ENCODE results near the gene CCDC73. TPM values are rescaled to one million over a fixed set of nuclear protein-coding genes. Genes with fewer than 3 reads are reported as not detected.

Gene CCDC73
- total RNA-seq, 1 donor from 2014 or later = not detected

GRCh38 chr11:32561835-32562234 is 232.6 kb downstream of the CCDC73 start:
- Mint-ChIP-seq H3K4me3 (ENCODE audit: unreplicated experiment) (no peak overlapping the region), H3K27me3 (ENCODE audit: unreplicated experiment) (no peaks in the 10 kb centered on the region), H3K36me3 (ENCODE audit: unreplicated experiment) (no peaks in the 10 kb centered on the region), H3K4me1 (ENCODE audit: low read depth, unreplicated experiment) (no peaks in the 10 kb centered on the region), H3K27ac (ENCODE audit: unreplicated experiment) (no peak overlapping the region), H3K9me3 (ENCODE audit: unreplicated experiment) (no peaks in the 10 kb centered on the region)
- TF ChIP-seq, protein P1, sequence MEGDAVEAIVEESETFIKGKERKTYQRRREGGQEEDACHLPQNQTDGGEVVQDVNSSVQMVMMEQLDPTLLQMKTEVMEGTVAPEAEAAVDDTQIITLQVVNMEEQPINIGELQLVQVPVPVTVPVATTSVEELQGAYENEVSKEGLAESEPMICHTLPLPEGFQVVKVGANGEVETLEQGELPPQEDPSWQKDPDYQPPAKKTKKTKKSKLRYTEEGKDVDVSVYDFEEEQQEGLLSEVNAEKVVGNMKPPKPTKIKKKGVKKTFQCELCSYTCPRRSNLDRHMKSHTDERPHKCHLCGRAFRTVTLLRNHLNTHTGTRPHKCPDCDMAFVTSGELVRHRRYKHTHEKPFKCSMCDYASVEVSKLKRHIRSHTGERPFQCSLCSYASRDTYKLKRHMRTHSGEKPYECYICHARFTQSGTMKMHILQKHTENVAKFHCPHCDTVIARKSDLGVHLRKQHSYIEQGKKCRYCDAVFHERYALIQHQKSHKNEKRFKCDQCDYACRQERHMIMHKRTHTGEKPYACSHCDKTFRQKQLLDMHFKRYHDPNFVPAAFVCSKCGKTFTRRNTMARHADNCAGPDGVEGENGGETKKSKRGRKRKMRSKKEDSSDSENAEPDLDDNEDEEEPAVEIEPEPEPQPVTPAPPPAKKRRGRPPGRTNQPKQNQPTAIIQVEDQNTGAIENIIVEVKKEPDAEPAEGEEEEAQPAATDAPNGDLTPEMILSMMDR (IDR thresholded peaks at IDR 0.05; ENCODE audit: partially characterized antibody, unreplicated experiment) = no peak
- no peak for DNase-seq

DNA sequence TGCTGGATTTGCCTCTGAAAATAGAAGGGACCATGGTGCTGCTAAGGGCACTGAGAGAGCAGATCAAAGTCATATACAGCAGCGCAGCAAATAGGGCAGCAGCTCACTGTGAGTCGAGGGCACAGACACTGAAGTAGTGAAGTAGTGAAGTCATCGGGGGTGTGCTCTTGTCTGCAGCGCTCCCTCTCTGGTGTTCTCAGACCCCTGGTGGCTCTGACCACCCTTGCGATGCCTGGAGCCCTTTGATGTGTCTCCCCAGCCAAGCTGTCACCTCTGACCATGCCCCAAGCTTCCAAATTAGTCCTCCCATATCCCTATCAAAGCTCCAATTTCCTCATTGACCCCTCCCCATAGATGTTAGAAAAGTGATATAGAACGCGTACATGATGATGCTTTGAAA is 238.6 kb downstream of the CCDC73 start:
- Mint-ChIP-seq H3K27me3 (ENCODE audit: unreplicated experiment) (no peaks in the 10 kb centered on the region), H3K36me3 (ENCODE audit: unreplicated experiment) (no peaks in the 10 kb centered on the region), H3K27ac (ENCODE audit: unreplicated experiment) (no peak overlapping the region), H3K9me3 (ENCODE audit: unreplicated experiment) (peaks cover 2% of the 10 kb centered on the region), H3K4me3 (ENCODE audit: unreplicated experiment) (no peak overlapping the region), H3K4me1 (ENCODE audit: low read depth, unreplicated experiment) (no peaks in the 10 kb centered on the region)
- DNase-seq = no peak
- TF ChIP-seq, protein P1 (IDR thresholded peaks at IDR 0.05; ENCODE audit: partially characterized antibody, unreplicated experiment) = no peak

DNA sequence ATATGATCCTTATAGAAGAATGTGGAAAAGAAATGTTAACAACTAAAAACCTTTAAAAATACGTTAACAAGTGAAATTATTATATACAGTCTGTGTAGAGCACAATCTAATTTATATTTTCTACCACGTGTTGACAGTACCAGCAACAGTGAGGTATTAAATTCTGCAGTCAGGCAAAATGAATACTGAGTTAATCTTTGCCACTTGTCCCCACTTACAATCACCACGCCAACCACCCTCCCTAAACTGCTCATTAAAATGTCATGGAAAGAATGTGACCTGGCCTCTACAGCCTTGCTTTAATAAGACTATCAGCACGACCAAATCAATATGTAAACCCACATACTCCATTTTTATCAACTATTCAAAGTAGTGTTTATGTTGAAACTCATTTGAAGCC is 239.4 kb downstream of the CCDC73 start:
- H3K27me3 Mint-ChIP-seq (ENCODE audit: unreplicated experiment) = no peaks in the 10 kb centered on the region

More for the DNA sequence above, 239.4 kb downstream of the CCDC73 start:
- Mint-ChIP-seq H3K4me1 (ENCODE audit: low read depth, unreplicated experiment) (no peaks in the 10 kb centered on the region), H3K36me3 (ENCODE audit: unreplicated experiment) (no peaks in the 10 kb centered on the region), H3K27ac (ENCODE audit: unreplicated experiment) (no peak overlapping the region), H3K4me3 (ENCODE audit: unreplicated experiment) (no peak overlapping the region), H3K9me3 (ENCODE audit: unreplicated experiment) (peaks cover 2% of the 10 kb centered on the region)
- DNase-seq = no peak
- TF ChIP-seq, protein P1 (IDR thresholded peaks at IDR 0.05; ENCODE audit: partially characterized antibody, unreplicated experiment) = no peak

Other genes starting within 250 kb of the CCDC73 start
- gene EIF3M, start 210.8 kb downstream of the CCDC73 start, total RNA-seq (ENCODE audit: unreplicated experiment) = 135 TPM
- gene PRRG4, start 35.3 kb upstream of the CCDC73 start, total RNA-seq (ENCODE audit: unreplicated experiment) = 0.10 TPM
- gene QSER1, start 98.1 kb upstream of the CCDC73 start, total RNA-seq (ENCODE audit: unreplicated experiment) = 75.3 TPM
- gene DEPDC7, start 221.2 kb upstream of the CCDC73 start, total RNA-seq (ENCODE audit: unreplicated experiment) = 28.7 TPM
- gene TCP11L1, start 244.9 kb upstream of the CCDC73 start, total RNA-seq (ENCODE audit: unreplicated experiment) = 42.0 TPM